GM19035 (cell line): ENCODE results near the gene GUCA1A.

Source experiments
- ATAC-seq: cut with Tn5 transposase; IDR thresholded peaks from one replicate; pipeline ENCODE4 v1.9.1; 2021; ENCODE audit not compliant: unreplicated experiment

Gene GUCA1A

GRCh38 chr6:42173101-42173500 is at the start of gene GUCA1A:
GUCA1A (plus strand) TSS chr6:42173364; CDS start chr6:42173614, 250 bp downstream.
- no peak for ATAC-seq

DNA sequence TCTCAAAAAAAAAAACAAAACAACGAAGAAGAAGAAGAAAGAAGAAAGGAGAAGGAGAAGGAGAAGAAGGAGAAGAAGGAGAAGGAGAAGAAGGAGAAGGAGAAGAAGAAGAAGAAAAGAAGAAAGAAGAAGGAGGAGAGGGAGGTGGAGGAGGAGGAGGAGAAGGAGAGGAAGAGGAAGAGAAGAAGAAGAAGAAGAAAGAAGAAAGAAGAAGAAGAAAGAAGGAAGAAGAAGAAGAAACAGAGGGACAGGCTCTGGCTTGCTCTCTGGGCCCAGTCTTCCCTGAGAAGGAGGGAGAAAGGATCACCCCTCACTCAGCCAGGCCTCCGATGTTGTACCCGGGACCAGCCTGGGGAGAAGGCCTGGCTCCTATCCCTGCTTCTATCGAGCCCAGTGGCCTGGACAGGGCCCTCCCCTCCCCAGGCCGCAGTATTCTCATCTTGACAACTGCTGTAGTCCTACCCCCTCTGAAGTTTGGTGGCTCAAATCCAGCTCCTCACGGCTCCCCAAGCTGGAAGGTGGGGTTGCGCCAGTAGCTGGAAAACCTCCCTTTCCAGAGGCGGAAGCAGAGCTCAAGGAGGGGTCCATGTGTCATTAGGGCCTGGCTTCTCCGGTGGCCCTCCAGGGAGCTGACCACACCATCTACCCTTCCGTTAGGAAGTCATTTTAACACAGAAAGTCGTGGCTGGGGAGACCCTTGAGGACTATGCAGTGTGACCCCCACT is 49.6 kb upstream of the GUCA1A start:
- ATAC-seq, result no peak

GRCh38 chr6:42124223-42124836 is 48.8 kb upstream of the GUCA1A start:
- no peak for ATAC-seq

DNA sequence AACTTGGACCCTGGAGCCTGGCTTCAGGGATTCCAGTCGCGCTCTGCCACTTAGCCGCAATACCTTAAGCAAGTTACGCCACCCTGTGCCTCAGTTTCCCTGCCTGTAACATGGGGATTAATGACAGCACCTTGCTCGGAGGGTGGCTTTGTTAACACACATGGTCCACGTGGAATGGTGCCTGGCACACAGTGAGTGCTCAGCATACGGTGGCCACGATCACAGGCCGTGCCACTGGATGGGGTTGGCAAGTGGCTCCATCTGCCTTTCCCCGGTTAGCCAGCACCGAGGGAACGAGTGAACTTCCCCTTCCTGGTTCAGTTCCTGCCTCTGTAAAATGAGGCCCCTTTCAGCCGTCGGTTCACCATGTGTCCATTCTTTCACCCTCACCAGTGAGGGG is 47.9 kb upstream of the GUCA1A start:
- no peak for ATAC-seq

GRCh38 chr6:42125663-42126062 is 47.5 kb upstream of the GUCA1A start:
- ATAC-seq, result no peak

GRCh38 chr6:42128460-42129359 is 44.5 kb upstream of the GUCA1A start:
- no peak for ATAC-seq

GRCh38 chr6:42129360-42129676 is 43.8 kb upstream of the GUCA1A start:
- no peak for ATAC-seq

DNA sequence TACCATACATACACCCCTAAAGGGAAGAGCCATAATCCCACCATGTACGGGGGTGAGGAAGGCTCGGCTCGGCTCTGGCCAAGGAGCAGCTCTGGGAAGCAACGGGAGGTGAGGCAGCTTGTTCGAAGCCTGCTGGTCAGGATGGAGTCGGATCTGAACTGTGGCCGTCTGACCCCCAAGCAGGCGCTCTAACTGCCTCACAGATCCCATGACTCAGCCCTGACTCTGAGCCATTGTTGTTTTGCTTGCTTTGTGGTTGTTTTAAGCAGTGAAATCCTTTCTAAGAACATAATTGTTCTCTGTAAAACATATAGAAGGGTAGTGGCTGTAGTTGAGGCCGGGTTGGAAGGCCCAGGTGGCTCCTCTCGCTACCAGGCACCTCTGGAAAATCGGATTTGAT is 41.6 kb upstream of the GUCA1A start:
- ATAC-seq, result no peak

GRCh38 chr6:42133926-42134325 is 39.2 kb upstream of the GUCA1A start:
- ATAC-seq, result no peak

DNA sequence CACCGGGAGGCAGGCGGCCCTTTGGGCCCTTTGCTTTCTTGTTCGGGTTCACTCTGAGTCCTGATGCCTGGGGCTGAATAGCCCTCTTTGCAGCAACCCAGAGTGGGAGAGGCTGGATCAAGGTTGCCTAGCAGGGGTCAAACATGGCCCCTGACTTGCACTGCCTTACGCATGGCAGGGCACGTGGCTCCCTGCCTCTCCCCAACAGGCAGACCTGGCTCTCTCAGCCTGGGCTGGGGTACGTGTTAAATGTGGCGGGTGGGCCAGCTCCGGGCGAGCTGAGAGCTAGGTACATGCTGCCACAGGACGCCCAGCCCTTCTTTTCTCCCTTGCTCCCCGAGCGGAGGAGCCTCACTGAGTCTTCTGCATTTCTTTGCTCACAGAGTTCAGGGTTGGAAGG is 38.0 kb upstream of the GUCA1A start:
- no peak for ATAC-seq

GRCh38 chr6:42135722-42136121 is 37.4 kb upstream of the GUCA1A start:
- ATAC-seq, result no peak

DNA sequence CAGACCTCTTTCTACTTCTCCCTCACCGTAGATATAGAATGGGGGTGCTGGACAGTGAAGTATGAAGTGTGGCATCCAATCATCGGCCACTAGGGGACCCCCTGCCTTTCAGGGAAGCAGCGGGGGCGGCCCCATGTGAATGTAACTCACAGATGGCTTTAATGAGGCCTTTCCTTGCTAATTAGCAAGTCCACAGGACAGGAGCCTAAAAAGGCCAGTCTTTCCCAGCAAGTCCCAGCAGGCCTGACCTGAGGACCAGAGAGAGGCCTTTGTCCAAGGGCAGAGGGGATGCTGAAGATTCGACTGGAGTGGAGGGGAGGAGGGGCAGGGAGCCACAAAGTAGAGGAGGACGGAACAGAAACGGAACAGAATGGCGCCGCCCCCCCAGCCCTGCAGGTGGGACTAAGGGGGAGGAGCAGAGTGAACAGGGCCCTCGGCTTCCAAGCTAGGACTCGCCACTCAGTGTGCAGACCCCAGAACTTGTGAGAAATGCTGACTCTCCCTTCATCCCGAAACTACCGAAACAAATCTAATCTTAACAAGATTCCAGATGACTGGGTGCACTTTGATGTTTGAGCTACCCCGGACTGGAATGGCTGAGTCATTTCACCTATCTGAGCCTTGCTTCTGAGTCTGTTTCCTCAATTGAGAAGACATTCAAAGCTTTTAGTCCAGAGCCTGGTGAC is 36.5 kb upstream of the GUCA1A start:
- no peak for ATAC-seq

- no peak for ATAC-seq
Measured at GRCh38 chr6:42137194-42137753, 35.9 kb upstream of the GUCA1A start.

- no peak for ATAC-seq
Measured at GRCh38 chr6:42138190-42138589, 35.0 kb upstream of the GUCA1A start.

DNA sequence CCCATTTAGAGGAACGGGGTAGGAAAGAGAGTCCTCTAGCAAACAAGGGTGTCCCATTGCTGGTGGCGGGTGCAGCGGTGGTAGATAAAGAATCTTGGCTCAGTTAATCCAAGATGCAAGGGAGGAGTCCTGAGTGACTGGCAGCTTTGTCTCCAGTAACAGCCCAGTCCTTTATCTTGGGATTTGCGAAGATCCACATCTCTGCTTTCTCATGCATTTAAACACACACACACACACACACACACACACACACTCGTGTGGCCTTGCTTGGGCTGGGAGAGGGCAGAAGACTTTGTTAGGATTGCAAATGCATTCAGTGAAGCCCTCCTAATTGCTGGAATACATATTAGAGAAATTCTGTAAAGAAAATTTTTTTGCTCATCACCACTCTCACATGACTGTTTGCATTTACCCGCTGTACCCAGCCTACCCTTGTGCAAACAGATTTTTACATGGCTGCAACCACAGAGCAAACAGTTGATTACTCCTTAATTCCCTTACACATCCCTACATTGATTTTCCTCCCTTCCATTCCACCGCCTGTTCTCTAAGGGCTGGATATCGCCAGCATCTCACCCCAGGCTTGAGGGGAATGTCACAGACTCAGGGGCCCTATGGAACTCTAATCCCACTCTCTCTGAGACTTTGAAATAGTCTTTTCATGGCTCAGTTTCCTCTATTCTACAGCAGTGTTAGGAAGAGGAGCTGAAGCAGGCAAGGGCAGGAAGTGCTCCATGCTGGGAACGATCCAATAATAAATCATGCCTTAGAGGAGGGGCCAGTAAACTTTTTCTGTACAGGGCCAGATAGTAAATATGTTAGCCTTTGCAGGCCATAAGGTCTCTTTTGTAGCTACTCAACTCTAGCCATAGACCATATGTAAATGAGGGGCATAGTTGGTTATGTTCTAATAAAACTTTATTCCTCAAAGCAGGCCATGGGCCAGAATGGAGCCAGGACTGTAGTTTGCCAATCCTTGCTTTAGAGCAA is 34.2 kb upstream of the GUCA1A start:
- ATAC-seq, result no peak

- no peak for ATAC-seq
Measured at GRCh38 chr6:42140032-42140431, 33.1 kb upstream of the GUCA1A start.

GRCh38 chr6:42140756-42141602 is 32.2 kb upstream of the GUCA1A start:
- ATAC-seq, result no peak

GRCh38 chr6:42141603-42142117 is 31.5 kb upstream of the GUCA1A start:
- ATAC-seq, result no peak
